ENCODE data around the gene FARSA. TPM values are rescaled to one million over a fixed set of nuclear protein-coding genes. Genes with fewer than 3 reads are reported as not detected.

The FARSA gene
- total RNA-seq (100 to 1,000 TPM in 1 of 9 donors, 10 to 100 TPM in 8; 40.6 to 102 (median 55.0) TPM), polyA plus RNA-seq (10 to 100 TPM; 33.5 to 62.1 (median 36.0) TPM)
- long read RNA-seq, donor 1, transcript FARSA-201 (13 exons, 1,814 nt) = major isoform, 13 of 21 reads
- long read RNA-seq, donor 1, partial matches to known transcripts = 7 of 21 reads
- long read RNA-seq, donor 1, other reads (novel, unspliced or antisense) = 0 of 21 reads
- long read RNA-seq, donor 2, transcript FARSA-201 (13 exons, 1,814 nt) = major isoform, 10 of 21 reads
- long read RNA-seq, donor 2, partial matches to known transcripts = 10 of 21 reads
- long read RNA-seq, donor 2, other reads (novel, unspliced or antisense) = 0 of 21 reads
- long read RNA-seq, donor 3, transcript FARSA-201 (13 exons, 1,814 nt) = major isoform, 12 of 137 reads
- long read RNA-seq, donor 3, partial matches to known transcripts = 55 of 137 reads
- long read RNA-seq, donor 3, other reads (novel, unspliced or antisense) = 69 of 137 reads
- long read RNA-seq, donor 4, transcript FARSA-201 (13 exons, 1,814 nt) = major isoform, 44 of 52 reads
- long read RNA-seq, donor 4, partial matches to known transcripts = 2 of 52 reads
- long read RNA-seq, donor 4, other reads (novel, unspliced or antisense) = 5 of 52 reads
- long read RNA-seq, donor 5, transcript FARSA-201 (13 exons, 1,814 nt) = major isoform, 161 of 186 reads
- long read RNA-seq, donor 5, partial matches to known transcripts = 10 of 186 reads
- long read RNA-seq, donor 5, other reads (novel, unspliced or antisense) = 13 of 186 reads
- long read RNA-seq, donor 6, transcript FARSA-201 (13 exons, 1,814 nt) = major isoform, 47 of 58 reads
- long read RNA-seq, donor 6, partial matches to known transcripts = 7 of 58 reads
- long read RNA-seq, donor 6, other reads (novel, unspliced or antisense) = 4 of 58 reads
- long read RNA-seq, donor 7, transcript FARSA-201 (13 exons, 1,814 nt) = major isoform, 7 of 9 reads
- long read RNA-seq, donor 7, partial matches to known transcripts = 0 of 9 reads
- long read RNA-seq, donor 7, other reads (novel, unspliced or antisense) = 0 of 9 reads
- long read RNA-seq, donor 8, transcript FARSA-201 (13 exons, 1,814 nt) = major isoform, 17 of 41 reads
- long read RNA-seq, donor 8, partial matches to known transcripts = 21 of 41 reads
- long read RNA-seq, donor 8, other reads (novel, unspliced or antisense) = 0 of 41 reads
- long read RNA-seq, donor 9, transcript FARSA-201 (13 exons, 1,814 nt) = major isoform, 8 of 943 reads
- long read RNA-seq, donor 9, partial matches to known transcripts = 821 of 943 reads
- long read RNA-seq, donor 9, other reads (novel, unspliced or antisense) = 111 of 943 reads
- long read RNA-seq, donor 10, transcript FARSA-201 (13 exons, 1,814 nt) = major isoform, 12 of 20 reads
- long read RNA-seq, donor 10, partial matches to known transcripts = 6 of 20 reads
- long read RNA-seq, donor 10, other reads (novel, unspliced or antisense) = 0 of 20 reads

- WGBS, 4 donors = 1 to 6% (median 3%) methylated on average over 14 to 51 of the region's 51 CpGs
- peak within 1 kb of the TSS in 4 of 5 donors; percentile 62 to 94 (median 71) for H3K27ac ChIP-seq
- TF ChIP-seq POLR2A (IDR thresholded peaks at IDR 0.05) (peak in 1 of 2 donors; percentile 73), CTCF (IDR thresholded peaks at IDR 0.05) (no peak)
- intact Hi-C loops (cut with DNase I) = no loop called here
- no peaks in the 10 kb centered on the region for H3K9me3 ChIP-seq (replicated peaks in 1 of 3)
- H3K36me3 ChIP-seq (replicated peaks in 1 of 2) = peaks cover 0 to 20% of the 10 kb centered on the region in 2 donors
- peaks cover 14 to 18% of the 10 kb centered on the region in 2 donors for H3K4me1 ChIP-seq (replicated peaks in 1 of 2)
- H3K4me3 ChIP-seq = peak within 1 kb of the TSS; percentile 87 to 99 (median 97)
- peak; percentile 93 to 98 (median 95) for DNase-seq
- no peaks in the 10 kb centered on the region for H3K27me3 ChIP-seq
These were observed at the start of gene FARSA for GRCh38 chr19:12933287-12934072. FARSA (minus strand) TSS chr19:12933711; CDS start chr19:12933696, 15 bp downstream.

GRCh38 chr19:12983091-12983490 lies 49.6 kb upstream of the FARSA start:
- H3K4me3 ChIP-seq = peak overlapping the region in 1 of 4 donors; percentile 42
- DNase-seq = no peak
- TF ChIP-seq CTCF (IDR thresholded peaks at IDR 0.05) (no peak), POLR2A (IDR thresholded peaks at IDR 0.05) (no peak)
- no peaks in the 10 kb centered on the region for H3K27me3 ChIP-seq
- no peak overlapping the region for H3K27ac ChIP-seq
- H3K4me1 ChIP-seq (replicated peaks in 1 of 2) = no peaks in the 10 kb centered on the region
- 36 to 57% (median 48%) methylated on average over 10 of the region's 10 CpGs for WGBS, 4 donors
- no peaks in the 10 kb centered on the region for H3K9me3 ChIP-seq (replicated peaks in 1 of 3)
- intact Hi-C loops (cut with DNase I) = loop anchor here (5.0 kb wide), 2 partner anchors 79 to 109 kb away; no protein-coding TSS in a partner anchor
- H3K36me3 ChIP-seq (replicated peaks in 1 of 2) = no peaks in the 10 kb centered on the region

GRCh38 chr19:12982648-12983047 lies 49.1 kb upstream of the FARSA start:
- 81 to 85% (median 84%) methylated on average over 6 of the region's 6 CpGs for WGBS, 4 donors
- H3K27ac ChIP-seq = no peak overlapping the region
- intact Hi-C loops (cut with DNase I) = loop anchor here (5.0 kb wide), 2 partner anchors 80 to 110 kb away; no protein-coding TSS in a partner anchor
- H3K36me3 ChIP-seq (replicated peaks in 1 of 2) = no peaks in the 10 kb centered on the region
- H3K4me3 ChIP-seq = no peak overlapping the region
- H3K9me3 ChIP-seq (replicated peaks in 1 of 3) = no peaks in the 10 kb centered on the region
- no peaks in the 10 kb centered on the region for H3K27me3 ChIP-seq
- TF ChIP-seq POLR2A (IDR thresholded peaks at IDR 0.05) (no peak), CTCF (IDR thresholded peaks at IDR 0.05) (no peak)
- H3K4me1 ChIP-seq (replicated peaks in 1 of 2) = no peaks in the 10 kb centered on the region
- DNase-seq = no peak
